ENCODE measurements around the gene SEPTIN1.

GRCh38 chr16:30429418-30429677, 47.0 kb upstream of the SEPTIN1 start:
- TF ChIP-seq ZNF350 (tag by site-specific recombination; IDR thresholded peaks at IDR 0.05) (no peak), YY1 (tag by site-specific recombination; IDR thresholded peaks at IDR 0.05) (no peak), ZBTB6 (tag by site-specific recombination; IDR thresholded peaks at IDR 0.05) (no peak), HOXC10 (CRISPR knock-in tag; IDR thresholded peaks at IDR 0.05) (no peak), ATF2 (tag by site-specific recombination; IDR thresholded peaks at IDR 0.05; ENCODE audit: low read depth) (no peak), ZNF660 (tag by site-specific recombination; IDR thresholded peaks at IDR 0.05) (no peak), CTCF (tag by site-specific recombination; IDR thresholded peaks at IDR 0.05) (no peak), ZNF548 (tag by site-specific recombination; IDR thresholded peaks at IDR 0.05) (no peak), KLF8 (tag by site-specific recombination; IDR thresholded peaks at IDR 0.05) (no peak), PBX3 (CRISPR knock-in tag; IDR thresholded peaks at IDR 0.05) (no peak)
- TF ChIP-seq, protein P1, sequence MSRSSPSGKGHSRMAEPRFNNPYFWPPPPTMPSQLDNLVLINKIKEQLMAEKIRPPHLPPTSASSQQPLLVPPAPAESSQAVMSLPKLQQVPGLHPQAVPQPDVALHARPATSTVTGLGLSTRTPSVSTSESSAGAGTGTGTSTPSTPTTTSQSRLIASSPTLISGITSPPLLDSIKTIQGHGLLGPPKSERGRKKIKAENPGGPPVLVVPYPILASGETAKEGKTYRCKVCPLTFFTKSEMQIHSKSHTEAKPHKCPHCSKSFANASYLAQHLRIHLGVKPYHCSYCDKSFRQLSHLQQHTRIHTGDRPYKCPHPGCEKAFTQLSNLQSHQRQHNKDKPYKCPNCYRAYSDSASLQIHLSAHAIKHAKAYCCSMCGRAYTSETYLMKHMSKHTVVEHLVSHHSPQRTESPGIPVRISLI (tag by site-specific recombination; IDR thresholded peaks at IDR 0.05): no peak

Measured in HEK293 (cell line).